ENCODE measurements around the gene ZNF106. TPM values are rescaled to one million over a fixed set of nuclear protein-coding genes. Genes with fewer than 3 reads are reported as not detected.

The ZNF106 gene
- total RNA-seq, 1 experiment from 2014 or later = 102 TPM

- TF ChIP-seq CTCF (conservative IDR thresholded peaks at IDR 0.05; ENCODE audit: low read depth, low read length) (no peak), EZH2 (IDR thresholded peaks at IDR 0.05; ENCODE audit: borderline replicate concordance, low read depth, low read length, poor library complexity, severe bottlenecking) (no peak)
- H3K27me3 ChIP-seq (replicated peaks; ENCODE audit: insufficient read depth, low read depth, low read length, poor library complexity) = no peaks in the 10 kb centered on the region
- H3K27ac ChIP-seq (ENCODE audit: low read depth, low read length, poor library complexity, severe bottlenecking) = no peak overlapping the region
- H3K9me3 ChIP-seq (ENCODE audit: low read depth, low read length, poor library complexity, severe bottlenecking) = no peaks in the 10 kb centered on the region
- DNase-seq (ENCODE audit: low spot score) = no peak
- BruUV-seq (replicated peaks) = no TSS peak
- CTCF ChIA-PET = interaction anchor here (0.7 to 1.0 kb wide), 2 partner anchors 10 to 33 kb away, joined by 3 to 4 read pairs; no protein-coding TSS in a partner anchor
- peaks cover 5% of the 10 kb centered on the region for H3K36me3 ChIP-seq (ENCODE audit: insufficient read depth, low read length, poor library complexity, severe bottlenecking)
- H3K4me3 ChIP-seq (ENCODE audit: low read depth, low read length, poor library complexity, severe bottlenecking) = no peak overlapping the region
- intact Hi-C loops (cut with micrococcal nuclease; ENCODE audit: unreplicated experiment) = loop anchor here (2.0 to 10.0 kb wide), 3 partner anchors 196 to 496 kb away; partner anchors contain the start of genes EHD4, GANC and TMEM87A
- POLR2A ChIA-PET (ENCODE audit: low non-redundant PET) = interaction anchor here (0.6 kb wide), 1 partner anchor 104 kb away, joined by 3 read pairs; the partner anchor contains the start of gene STARD9
- H3K4me1 ChIP-seq (ENCODE audit: insufficient read depth, low read length, poor library complexity, severe bottlenecking) = peaks cover 6% of the 10 kb centered on the region
Observed at GRCh38 chr15:42471002-42471401, 19.9 kb downstream of the ZNF106 start.

- H3K36me3 ChIP-seq (ENCODE audit: insufficient read depth, low read length, poor library complexity, severe bottlenecking) = peaks cover 5% of the 10 kb centered on the region
- ChIA-PET CTCF (no interaction called here), POLR2A (ENCODE audit: low non-redundant PET) (no interaction called here)
Observed at GRCh38 chr15:42465520-42466259, 25.3 kb downstream of the ZNF106 start.

GRCh38 chr15:42461261-42461660, 29.7 kb downstream of the ZNF106 start:
- Histone ChIP-seq H3K9me3 (ENCODE audit: low read depth, low read length, poor library complexity, severe bottlenecking) (no peaks in the 10 kb centered on the region), H3K4me1 (ENCODE audit: insufficient read depth, low read length, poor library complexity, severe bottlenecking) (peaks cover 52% of the 10 kb centered on the region), H3K27ac (ENCODE audit: low read depth, low read length, poor library complexity, severe bottlenecking) (peak overlapping the region; percentile 75), H3K27me3 (replicated peaks; ENCODE audit: insufficient read depth, low read depth, low read length, poor library complexity) (no peaks in the 10 kb centered on the region), H3K4me3 (ENCODE audit: low read depth, low read length, poor library complexity, severe bottlenecking) (no peak overlapping the region), H3K36me3 (ENCODE audit: insufficient read depth, low read length, poor library complexity, severe bottlenecking) (no peaks in the 10 kb centered on the region)
- ChIA-PET CTCF (interaction anchor here (0.6 to 1.1 kb wide), 3 partner anchors 10 to 395 kb away, joined by 3 to 6 read pairs (median 4); no protein-coding TSS in a partner anchor), POLR2A (ENCODE audit: low non-redundant PET) (no interaction called here)
- TF ChIP-seq CTCF (conservative IDR thresholded peaks at IDR 0.05; ENCODE audit: low read depth, low read length) = no peak
- TF ChIP-seq EZH2 (IDR thresholded peaks at IDR 0.05; ENCODE audit: borderline replicate concordance, low read depth, low read length, poor library complexity, severe bottlenecking) = no peak
- DNase-seq (ENCODE audit: low spot score) = peak; percentile 59
- intact Hi-C loops (cut with micrococcal nuclease; ENCODE audit: unreplicated experiment) = no loop called here
- BruUV-seq (replicated peaks) = no TSS peak

More at GRCh38 chr15:42465520-42466259, 25.3 kb downstream of the ZNF106 start:
- intact Hi-C loops (cut with micrococcal nuclease; ENCODE audit: unreplicated experiment) = no loop called here
- H3K9me3 ChIP-seq (ENCODE audit: low read depth, low read length, poor library complexity, severe bottlenecking) = no peaks in the 10 kb centered on the region
- TF ChIP-seq CTCF (conservative IDR thresholded peaks at IDR 0.05; ENCODE audit: low read depth, low read length) (no peak), EZH2 (IDR thresholded peaks at IDR 0.05; ENCODE audit: borderline replicate concordance, low read depth, low read length, poor library complexity, severe bottlenecking) (no peak)
- peaks cover 14% of the 10 kb centered on the region for H3K4me1 ChIP-seq (ENCODE audit: insufficient read depth, low read length, poor library complexity, severe bottlenecking)
- H3K27ac ChIP-seq (ENCODE audit: low read depth, low read length, poor library complexity, severe bottlenecking) = no peak overlapping the region
- H3K27me3 ChIP-seq (replicated peaks; ENCODE audit: insufficient read depth, low read depth, low read length, poor library complexity) = no peaks in the 10 kb centered on the region
- H3K4me3 ChIP-seq (ENCODE audit: low read depth, low read length, poor library complexity, severe bottlenecking) = no peak overlapping the region
- no peak for DNase-seq (ENCODE audit: low spot score)
- BruUV-seq (replicated peaks) = no TSS peak
